ENCODE results near the gene METTL16.

The METTL16 gene

GRCh38 chr17:2393174-2393953 is 118.3 kb downstream of the METTL16 start:
- peak; percentile 93 for DNase-seq

- peak; percentile 93 for DNase-seq
Observed at GRCh38 chr17:2392252-2393173, 119.2 kb downstream of the METTL16 start.

GRCh38 chr17:2391597-2392251 is 120.0 kb downstream of the METTL16 start:
- no peak for DNase-seq

GRCh38 chr17:2390199-2390836 is 121.4 kb downstream of the METTL16 start:
- DNase-seq = no peak

GRCh38 chr17:2388683-2389055 is 123.0 kb downstream of the METTL16 start:
- DNase-seq = no peak

GRCh38 chr17:2388020-2388682 is 123.5 kb downstream of the METTL16 start:
- DNase-seq = peak; percentile 78

GRCh38 chr17:2387086-2388019 is 124.3 kb downstream of the METTL16 start:
- DNase-seq = no peak

- no peak for DNase-seq
Observed at GRCh38 chr17:2386400-2387085, 125.1 kb downstream of the METTL16 start.

GRCh38 chr17:2385240-2386210 is 126.2 kb downstream of the METTL16 start:
- no peak for DNase-seq

GRCh38 chr17:2384439-2385127 is 127.1 kb downstream of the METTL16 start:
- DNase-seq = no peak

GRCh38 chr17:2383628-2384167 is 128.0 kb downstream of the METTL16 start:
- peak; percentile 46 for DNase-seq

- no peak for DNase-seq
Observed at GRCh38 chr17:2380950-2381649, 130.6 kb downstream of the METTL16 start.

- no peak for DNase-seq
Observed at GRCh38 chr17:2380226-2380922, 131.3 kb downstream of the METTL16 start.

- no peak for DNase-seq
Observed at GRCh38 chr17:2379489-2380225, 132.0 kb downstream of the METTL16 start.

GRCh38 chr17:2378905-2379304 is 132.8 kb downstream of the METTL16 start:
- DNase-seq = no peak

- no peak for DNase-seq
Observed at GRCh38 chr17:2377659-2378058, 134.0 kb downstream of the METTL16 start.

Data from NCI-H2171 (cell line).